OCI-LY7 (cell line): ENCODE data around the gene SIGLEC10.
"Not testable (repeated sequence)": the region's sequence is repeated elsewhere in the genome, so short reads cannot be mapped to it uniquely, and the experiment has no call there.

Experiments
- EZH2phosphoT487 ChIP-seq: fragments of 200-600 bp; sonication (generic); IDR thresholded peaks from 2 replicates; pipeline ENCODE4 v1.6.1; 2018; ENCODE audit warnings: low read depth, borderline replicate concordance, mild to moderate bottlenecking, mixed run types, antibody characterized with exemption, low read length, moderate library complexity, mixed read lengths
- TF ChIP-seq, protein P1 (sequence below): fragments of 200-600 bp; sonication (generic); conservative IDR thresholded peaks from 2 replicates; pipeline ENCODE4 v1.5.1; 2014; ENCODE audit warnings: mild to moderate bottlenecking, antibody characterized with exemption, low read length, moderate library complexity, mixed read lengths

- TF ChIP-seq, protein P1, sequence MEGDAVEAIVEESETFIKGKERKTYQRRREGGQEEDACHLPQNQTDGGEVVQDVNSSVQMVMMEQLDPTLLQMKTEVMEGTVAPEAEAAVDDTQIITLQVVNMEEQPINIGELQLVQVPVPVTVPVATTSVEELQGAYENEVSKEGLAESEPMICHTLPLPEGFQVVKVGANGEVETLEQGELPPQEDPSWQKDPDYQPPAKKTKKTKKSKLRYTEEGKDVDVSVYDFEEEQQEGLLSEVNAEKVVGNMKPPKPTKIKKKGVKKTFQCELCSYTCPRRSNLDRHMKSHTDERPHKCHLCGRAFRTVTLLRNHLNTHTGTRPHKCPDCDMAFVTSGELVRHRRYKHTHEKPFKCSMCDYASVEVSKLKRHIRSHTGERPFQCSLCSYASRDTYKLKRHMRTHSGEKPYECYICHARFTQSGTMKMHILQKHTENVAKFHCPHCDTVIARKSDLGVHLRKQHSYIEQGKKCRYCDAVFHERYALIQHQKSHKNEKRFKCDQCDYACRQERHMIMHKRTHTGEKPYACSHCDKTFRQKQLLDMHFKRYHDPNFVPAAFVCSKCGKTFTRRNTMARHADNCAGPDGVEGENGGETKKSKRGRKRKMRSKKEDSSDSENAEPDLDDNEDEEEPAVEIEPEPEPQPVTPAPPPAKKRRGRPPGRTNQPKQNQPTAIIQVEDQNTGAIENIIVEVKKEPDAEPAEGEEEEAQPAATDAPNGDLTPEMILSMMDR, result not testable (repeated sequence)
- not testable (repeated sequence) for TF ChIP-seq EZH2phosphoT487
Observed at GRCh38 chr19:51399936-51400335, 17.5 kb downstream of the SIGLEC10 start.
